Testis (tissue), 3 donors: ENCODE data around the gene RHOXF2. TPM values are rescaled to one million over a fixed set of nuclear protein-coding genes. Genes with fewer than 3 reads are reported as not detected.

Source experiments
- DNase-seq: peaks from one replicate; pipeline ENCODE4 v3.0.0-alpha.2; 2019
- H3K27ac ChIP-seq, 2 donors: fragments of 200-600 bp; sonication (generic); one replicate each; pipeline ENCODE4 v1.5.1; 2019
- H3K27me3 ChIP-seq: fragments of 200-600 bp; sonication (generic); one replicate; pipeline ENCODE4 v1.5.1; 2019
- H3K36me3 ChIP-seq: fragments of 200-600 bp; sonication (generic); one replicate; pipeline ENCODE4 v1.5.1; 2017; ENCODE audit warnings: low read depth; ENCODE audit errors: missing control alignments
- H3K4me1 ChIP-seq: fragments of 200-600 bp; sonication (generic); one replicate; pipeline ENCODE4 v1.5.1; 2019
- H3K4me3 ChIP-seq, 2 donors: fragments of 200-600 bp; sonication (generic); one replicate each; pipeline ENCODE4 v1.5.1; 2017 to 2019
- H3K9me3 ChIP-seq: fragments of 200-600 bp; sonication (generic); one replicate; pipeline ENCODE4 v1.5.1; 2017
- POLR2A ChIP-seq: fragments of 450-650 bp; IDR thresholded peaks from one replicate; pipeline ENCODE4 v1.6.1; 2017; ENCODE audit warnings: antibody characterized with exemption, mild to moderate bottlenecking, moderate library complexity
- WGBS, 2 donors: methylation state at CpG; one replicate each; pipeline ENCODE4 v1.1.5; 2018; 5-methylcytosine and 5-hydroxymethylcytosine counted together
- intact Hi-C: fragments of 100-400 bp; cut with DNase I; formaldehyde crosslinking; loops from one replicate; pipeline ENCODE4 v1.15.1; 2023; ENCODE audit warnings: low total_unique reads
- polyA plus RNA-seq: library from polyadenylated mRNA; stranded (reverse); fragments of 350-450 nt; fragmentation: Illumina TruSeq; extraction: RNeasy Lipid Tissue Mini Kit (QIAGEN cat#74804); gene quantifications from one replicate; pipeline ENCODE4 v1.2.3, GENCODE V29; 2014; ENCODE audit warnings: low read depth, low replicate concordance; ENCODE audit not compliant: insufficient read depth
- total RNA-seq, 2 donors: library from RNA; depleted of rRNA; stranded (reverse); fragments of >200 nt; gene quantifications; one replicate each; pipeline ENCODE4 v1.2.3, GENCODE V29; 2016
- TF ChIP-seq, protein P1 (sequence below), 3 experiments: fragments of 450-650 bp in 2 of 3; fragments of 200-600 bp in 1 of 3; sonication (generic) in 1 of 3; IDR thresholded peaks; one replicate each; pipeline ENCODE4 v1.5.1; 2016 to 2019; ENCODE audit warnings: antibody characterized with exemption in 3 of 3, mild to moderate bottlenecking in 2 of 3, moderate library complexity in 1 of 3

RHOXF2 gene
- total and polyA plus RNA-seq, 3 donors from 2014 or later: 12.1 to 30.0 (median 18.3) TPM

DNA sequence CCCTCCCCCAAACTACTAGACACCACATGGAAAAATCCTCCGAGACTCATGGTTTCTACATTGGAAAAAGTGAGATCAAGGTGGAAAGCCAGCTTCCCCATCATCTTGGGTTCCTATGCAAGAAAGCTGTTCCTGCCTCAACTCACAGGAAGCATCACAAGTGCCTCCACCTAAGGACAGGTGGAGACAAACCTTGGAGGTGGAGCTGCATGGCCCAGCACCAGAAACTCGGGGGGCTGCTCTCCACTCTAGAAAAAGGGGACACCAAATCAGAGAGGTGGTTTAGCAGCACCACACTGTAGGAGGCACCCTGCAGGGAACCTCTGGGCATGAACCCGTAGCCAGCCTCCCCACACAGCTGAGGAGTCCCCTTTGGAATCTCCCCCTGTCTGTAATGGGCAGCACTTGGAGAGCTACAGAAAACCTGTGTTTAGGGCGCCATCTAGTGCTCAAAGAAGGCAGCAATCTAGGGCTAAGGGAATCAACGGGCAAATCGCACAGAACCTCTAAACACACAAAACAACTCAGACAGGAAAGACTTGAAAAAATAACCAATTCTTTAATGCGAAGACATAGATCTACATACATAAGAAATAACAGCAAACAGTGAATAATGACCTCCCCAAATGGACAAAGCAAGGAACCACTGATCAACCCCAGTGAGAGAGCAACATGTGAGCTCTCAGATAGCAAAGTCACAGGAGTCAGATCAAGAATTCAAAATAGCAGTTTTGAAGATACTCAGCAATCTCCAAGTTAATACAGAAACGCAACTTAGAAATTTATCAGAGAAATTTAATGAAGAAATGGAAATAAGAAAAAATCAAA is 55.2 kb downstream of the RHOXF2 start:
- Histone ChIP-seq H3K36me3 (no peaks in the 10 kb centered on the region), H3K27me3 (no peaks in the 10 kb centered on the region), H3K4me1 (no peaks in the 10 kb centered on the region), H3K27ac (no peak overlapping the region), H3K4me3 (no peak overlapping the region), H3K9me3 (no peaks in the 10 kb centered on the region)
- no peak for TF ChIP-seq POLR2A
- TF ChIP-seq, protein P1, sequence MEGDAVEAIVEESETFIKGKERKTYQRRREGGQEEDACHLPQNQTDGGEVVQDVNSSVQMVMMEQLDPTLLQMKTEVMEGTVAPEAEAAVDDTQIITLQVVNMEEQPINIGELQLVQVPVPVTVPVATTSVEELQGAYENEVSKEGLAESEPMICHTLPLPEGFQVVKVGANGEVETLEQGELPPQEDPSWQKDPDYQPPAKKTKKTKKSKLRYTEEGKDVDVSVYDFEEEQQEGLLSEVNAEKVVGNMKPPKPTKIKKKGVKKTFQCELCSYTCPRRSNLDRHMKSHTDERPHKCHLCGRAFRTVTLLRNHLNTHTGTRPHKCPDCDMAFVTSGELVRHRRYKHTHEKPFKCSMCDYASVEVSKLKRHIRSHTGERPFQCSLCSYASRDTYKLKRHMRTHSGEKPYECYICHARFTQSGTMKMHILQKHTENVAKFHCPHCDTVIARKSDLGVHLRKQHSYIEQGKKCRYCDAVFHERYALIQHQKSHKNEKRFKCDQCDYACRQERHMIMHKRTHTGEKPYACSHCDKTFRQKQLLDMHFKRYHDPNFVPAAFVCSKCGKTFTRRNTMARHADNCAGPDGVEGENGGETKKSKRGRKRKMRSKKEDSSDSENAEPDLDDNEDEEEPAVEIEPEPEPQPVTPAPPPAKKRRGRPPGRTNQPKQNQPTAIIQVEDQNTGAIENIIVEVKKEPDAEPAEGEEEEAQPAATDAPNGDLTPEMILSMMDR (IDR thresholded peaks at IDR 0.05): peak in 2 of 3 experiments; percentile 38 to 39
- peak; percentile 75 for DNase-seq
- 13 to 49% methylated on average over 4 to 5 of the region's 8 CpGs for WGBS, 2 donors
- intact Hi-C loops: no loop called here

Other genes with a start within 250 kb of the RHOXF2 start
- gene NKAP, start 214.9 kb upstream of the RHOXF2 start, total RNA-seq: 10 to 100 TPM; 16.3 to 16.7 TPM
- 4.6 TPM for gene NKAP, start 214.9 kb upstream of the RHOXF2 start, polyA plus RNA-seq
- gene RHOXF2B, start 80.9 kb upstream of the RHOXF2 start, total RNA-seq: 1 to 10 TPM; 4.7 to 6.1 TPM
- 0.79 TPM for gene RHOXF2B, start 80.9 kb upstream of the RHOXF2 start, polyA plus RNA-seq
- gene RHOXF1, start 42.7 kb upstream of the RHOXF2 start, total RNA-seq: 10 to 100 TPM; 35.0 to 48.7 TPM
- gene RHOXF1, start 42.7 kb upstream of the RHOXF2 start, polyA plus RNA-seq: 24.1 TPM
- 10 to 100 TPM; 16.3 to 19.9 TPM for gene ZBTB33, start 92.2 kb downstream of the RHOXF2 start, total RNA-seq
- gene ZBTB33, start 92.2 kb downstream of the RHOXF2 start, polyA plus RNA-seq: 10.2 TPM
- under 1 TPM; 0.43 to 0.87 TPM for gene TMEM255A, start 152.8 kb downstream of the RHOXF2 start, total RNA-seq
- gene TMEM255A, start 152.8 kb downstream of the RHOXF2 start, polyA plus RNA-seq: 2.2 TPM
- under 1 TPM in 1 of 2 donors, not detected in 1; 0.08 TPM for gene ATP1B4, start 203.5 kb downstream of the RHOXF2 start, total RNA-seq
- gene ATP1B4, start 203.5 kb downstream of the RHOXF2 start, polyA plus RNA-seq: 0.42 TPM